ENCODE measurements around the gene HOXB7. TPM values are rescaled to one million over a fixed set of nuclear protein-coding genes. Genes with fewer than 3 reads are reported as not detected.

HOXB7 gene
- total RNA-seq, 1 experiment from 2014 or later: not detected

DNA sequence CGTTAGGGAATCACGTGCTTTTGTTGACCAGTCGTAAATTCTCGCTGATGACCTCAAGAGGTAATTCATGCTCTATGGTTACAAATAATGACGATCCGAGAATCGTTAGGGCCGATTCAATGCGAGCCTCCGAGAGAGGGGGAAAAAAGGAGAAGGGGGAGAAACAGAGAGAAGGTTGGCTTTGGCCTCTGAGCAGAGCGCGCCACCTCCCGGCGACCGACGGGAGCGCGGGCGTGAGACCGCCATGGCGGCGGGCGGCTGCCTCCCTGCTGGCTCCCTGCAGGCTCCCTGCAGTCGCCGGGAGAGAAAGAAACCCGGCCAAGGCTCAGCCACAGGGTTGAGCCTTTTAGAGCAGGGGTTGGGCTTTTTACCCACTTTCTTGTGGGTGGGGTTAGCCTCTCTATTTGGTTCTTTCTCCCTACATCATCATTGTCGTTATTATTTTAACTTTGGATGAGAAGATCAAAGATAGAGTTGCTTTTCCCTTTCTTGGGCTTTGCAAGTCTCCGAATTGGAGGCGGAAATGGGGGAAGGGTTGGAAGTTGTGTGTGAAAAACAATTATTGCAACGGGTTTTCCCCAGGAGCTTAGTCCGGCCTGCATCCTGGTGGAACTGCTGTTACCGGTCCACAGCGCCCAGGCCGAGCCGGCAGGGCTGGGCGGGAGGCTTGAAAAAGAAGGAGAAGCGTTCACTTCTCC lies 16.8 kb downstream of the HOXB7 start:
- Mint-ChIP-seq H3K9me3 (peaks cover 4 to 21% of the 10 kb centered on the region in 2 experiments; a peak in 2 of 5 replicates), H3K4me3 (peak overlapping the region in 1 of 2 experiments; percentile 31; a peak in 2 of 5 replicates), H3K27me3 (ENCODE audit: low read depth) (peaks cover 100% of the 10 kb centered on the region), H3K27ac (no peak overlapping the region), H3K36me3 (ENCODE audit: insufficient read depth in 1 of 3, low read depth in 3 of 3) (no peaks in the 10 kb centered on the region), H3K4me1 (peaks cover 8 to 37% of the 10 kb centered on the region in 2 experiments)
- H3K79me1 ChIP-seq (ENCODE audit: insufficient read depth, low read depth, low read length, poor library complexity, severe bottlenecking): no peaks in the 10 kb centered on the region
- no CpG with 5 or more reads among the region's 37 CpGs for WGBS (ENCODE audit: extremely low coverage, insufficient read length, low lambda C conversion rate)
- no peak overlapping the region for H3K14ac ChIP-seq (ENCODE audit: insufficient read depth, low read length)
- H3K27me3 ChIP-seq (ENCODE audit: insufficient read depth, low read length): peaks cover 99% of the 10 kb centered on the region
- H4K91ac ChIP-seq (ENCODE audit: insufficient read length, low read depth, low read length): no peak overlapping the region
- no peak overlapping the region for H3K27ac ChIP-seq (ENCODE audit: insufficient read length, low read depth, low read length)
- H3K23me2 ChIP-seq (ENCODE audit: insufficient read length, low read depth, low read length, poor library complexity, severe bottlenecking): no peaks in the 10 kb centered on the region
- no peak overlapping the region for H2AK5ac ChIP-seq (ENCODE audit: insufficient read length, low read length)
- no peak overlapping the region for H3K23ac ChIP-seq (ENCODE audit: insufficient read length, low read depth, low read length)
- no peak overlapping the region for H2BK12ac ChIP-seq (ENCODE audit: insufficient read length, low read depth, low read length)
- no peak overlapping the region for H3K18ac ChIP-seq (ENCODE audit: insufficient read length, low read depth, low read length)
- TF ChIP-seq, protein P1, sequence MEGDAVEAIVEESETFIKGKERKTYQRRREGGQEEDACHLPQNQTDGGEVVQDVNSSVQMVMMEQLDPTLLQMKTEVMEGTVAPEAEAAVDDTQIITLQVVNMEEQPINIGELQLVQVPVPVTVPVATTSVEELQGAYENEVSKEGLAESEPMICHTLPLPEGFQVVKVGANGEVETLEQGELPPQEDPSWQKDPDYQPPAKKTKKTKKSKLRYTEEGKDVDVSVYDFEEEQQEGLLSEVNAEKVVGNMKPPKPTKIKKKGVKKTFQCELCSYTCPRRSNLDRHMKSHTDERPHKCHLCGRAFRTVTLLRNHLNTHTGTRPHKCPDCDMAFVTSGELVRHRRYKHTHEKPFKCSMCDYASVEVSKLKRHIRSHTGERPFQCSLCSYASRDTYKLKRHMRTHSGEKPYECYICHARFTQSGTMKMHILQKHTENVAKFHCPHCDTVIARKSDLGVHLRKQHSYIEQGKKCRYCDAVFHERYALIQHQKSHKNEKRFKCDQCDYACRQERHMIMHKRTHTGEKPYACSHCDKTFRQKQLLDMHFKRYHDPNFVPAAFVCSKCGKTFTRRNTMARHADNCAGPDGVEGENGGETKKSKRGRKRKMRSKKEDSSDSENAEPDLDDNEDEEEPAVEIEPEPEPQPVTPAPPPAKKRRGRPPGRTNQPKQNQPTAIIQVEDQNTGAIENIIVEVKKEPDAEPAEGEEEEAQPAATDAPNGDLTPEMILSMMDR (conservative IDR thresholded peaks at IDR 0.05): peak; percentile 93
- H3K4me2 ChIP-seq (ENCODE audit: insufficient read depth, insufficient read length, low read length): peak overlapping the region; percentile 33
- no peak overlapping the region for H3K9ac ChIP-seq (ENCODE audit: extremely low read depth, insufficient read length, low read length)
- H3K9me3 ChIP-seq (ENCODE audit: control insufficient read depth, low read depth, low read length): no peaks in the 10 kb centered on the region
- no peak overlapping the region for H4K5ac ChIP-seq (ENCODE audit: insufficient read length, low read depth, low read length)
- H4K20me1 ChIP-seq (ENCODE audit: control insufficient read depth, insufficient read depth, insufficient read length): no peaks in the 10 kb centered on the region
- no peak overlapping the region for H2BK20ac ChIP-seq (ENCODE audit: low read depth, low read length, poor library complexity, severe bottlenecking)
- H3K4me1 ChIP-seq (ENCODE audit: insufficient read depth, low read length): no peaks in the 10 kb centered on the region
- H2AFZ ChIP-seq (ENCODE audit: low read length): no peak overlapping the region
- H2BK15ac ChIP-seq (ENCODE audit: low read depth, low read length): no peak overlapping the region
- H2BK120ac ChIP-seq (ENCODE audit: low read depth, low read length, poor library complexity, severe bottlenecking): no peak overlapping the region
- DNase-seq: peak; percentile 93
- H3T11ph ChIP-seq (ENCODE audit: low read length): no peak overlapping the region
- no peak overlapping the region for H3K56ac ChIP-seq (ENCODE audit: insufficient read length, low read depth, low read length)
- no peaks in the 10 kb centered on the region for H3K79me2 ChIP-seq (ENCODE audit: insufficient read depth, low read length)
- no peak overlapping the region for H4K8ac ChIP-seq (replicated peaks; ENCODE audit: insufficient read length, low read depth, low read length)
- no peak overlapping the region for H2BK5ac ChIP-seq (ENCODE audit: insufficient read length, low read length)
- no peak overlapping the region for H3K4ac ChIP-seq (ENCODE audit: low read depth, low read length)

All from H9 (cell line).